HCT116 (cell line): ENCODE data around the gene RSPH6A. TPM values are rescaled to one million over a fixed set of nuclear protein-coding genes. Genes with fewer than 3 reads are reported as not detected.

Source experiments
- ATAC-seq: fragments of 200-7000 bp; cut with Tn5 transposase; 2 replicates; pipeline ENCODE4 v1.9.1; 2020; ENCODE audit warnings: mild to moderate bottlenecking, moderate library complexity
- BruUV-seq: library from RNA; stranded (reverse); fragments of 400-500 nt; replicated peaks from 2 replicates; lab custom pipeline; 2021; lab: Mats Ljungman, UMichigan
- CTCF ChIA-PET: fragments of 300-600 bp; sonication (Branson Sonifier 250); formaldehyde crosslinking; loops from one replicate; lab custom pipeline; 2021; ENCODE audit warnings: antibody characterized with exemption; lab: Charles Lee
- POLR2A ChIA-PET: fragments of 300-600, 350-600 bp; sonication (Branson Sonifier 250); formaldehyde crosslinking; loops from one replicate; lab custom pipeline; 2021; ENCODE audit warnings: antibody characterized with exemption; lab: Charles Lee
- RAD21 ChIA-PET, 2 experiments: fragments of 300-600 bp; sonication (Branson Sonifier 250); formaldehyde crosslinking; loops; one replicate each; lab custom pipeline; 2023; ENCODE audit warnings: low total read pairs in 2 of 2; ENCODE audit not compliant: uncharacterized antibody in 2 of 2, unreplicated experiment in 2 of 2, low non-redundant PET in 1 of 2; lab: Charles Lee
- DNase-seq: peaks from one replicate; pipeline ENCODE4 v3.0.0-alpha.2; 2010; ENCODE audit warnings: low read depth, low spot score
- H2AFZ ChIP-seq: fragments of 200-600 bp; shearing (Covaris generic), sonication (generic); 2 replicates; pipeline ENCODE4 v1.6.1; 2017; ENCODE audit warnings: low read depth, mixed run types, mixed read lengths, antibody characterized with exemption, low read length; ENCODE audit not compliant: poor library complexity, severe bottlenecking
- H3K27ac ChIP-seq: 2 replicates; pipeline ENCODE4 v1.5.1; 2012; ENCODE audit warnings: low read depth, low read length
- H3K27me3 ChIP-seq: fragments of 200-600 bp; sonication (generic); 2 replicates; pipeline ENCODE4 v1.6.1; 2016; ENCODE audit warnings: mixed run types, low read length, mixed read lengths; ENCODE audit not compliant: insufficient read depth
- H3K36me3 ChIP-seq, 2 experiments: fragments of 200-500 bp in 1 of 2; fragments of 200-600 bp in 1 of 2; sonication (Bioruptor generic) in 1 of 2; sonication (generic) in 1 of 2; 2 replicates each; pipeline versions ENCODE4 v1.5.1 to v1.6.1; 2014 to 2016; ENCODE audit warnings: low read length in 2 of 2, inconsistent platforms in 1 of 2, mixed read lengths in 1 of 2, mixed run types in 1 of 2; ENCODE audit not compliant: insufficient read depth in 2 of 2, control insufficient read depth in 1 of 2
- H3K4me1 ChIP-seq, 2 experiments: fragments of 200-600 bp in 1 of 2; sonication (generic) in 1 of 2; 2 replicates each; pipeline versions ENCODE4 v1.5.1 to v1.6.1; 2012 to 2017; ENCODE audit warnings: low read length in 2 of 2, inconsistent platforms in 1 of 2, mild to moderate bottlenecking in 1 of 2, mixed read lengths in 1 of 2, mixed run types in 1 of 2, moderate library complexity in 1 of 2; ENCODE audit not compliant: insufficient read depth in 2 of 2, control insufficient read depth in 1 of 2
- H3K4me2 ChIP-seq: fragments of 200-600 bp; sonication (generic); 2 replicates; pipeline ENCODE4 v1.6.1; 2017; ENCODE audit warnings: mixed run types, low read length, mixed read lengths
- H3K4me3 ChIP-seq, 2 experiments: fragments of 200-600 bp in 1 of 2; sonication (generic) in 1 of 2; replicated peaks in 1 of 2; 2 replicates each; pipeline ENCODE4 v1.5.1; 2011 to 2016; ENCODE audit warnings: low read length in 2 of 2, control low read depth in 1 of 2, low read depth in 1 of 2, mild to moderate bottlenecking in 1 of 2, mixed read lengths in 1 of 2, mixed run types in 1 of 2
- H3K79me2 ChIP-seq: fragments of 200-600 bp; sonication (generic); 2 replicates; pipeline ENCODE4 v1.6.1; 2017; ENCODE audit warnings: mild to moderate bottlenecking, mixed run types, low read length, moderate library complexity, mixed read lengths; ENCODE audit not compliant: insufficient read depth
- H3K9ac ChIP-seq: fragments of 200-600 bp; sonication (generic); 2 replicates; pipeline ENCODE4 v1.6.1; 2016; ENCODE audit warnings: low read length, mixed read lengths
- H3K9me2 ChIP-seq: fragments of 200-600 bp; sonication (generic), shearing (Covaris generic); 2 replicates; pipeline ENCODE4 v1.6.1; 2017; ENCODE audit warnings: mixed run types, mild to moderate bottlenecking, moderate library complexity; ENCODE audit not compliant: insufficient read depth
- H3K9me3 ChIP-seq, 2 experiments: fragments of 200-500 bp in 1 of 2; fragments of 200-600 bp in 1 of 2; sonication (Bioruptor generic) in 1 of 2; sonication (generic) in 1 of 2; 2 replicates each; pipeline ENCODE4 v1.6.1; 2014 to 2017; ENCODE audit warnings: low read length in 2 of 2, mixed read lengths in 2 of 2, inconsistent platforms in 1 of 2, low read depth in 1 of 2, mild to moderate bottlenecking in 1 of 2, mixed run types in 1 of 2, moderate library complexity in 1 of 2; ENCODE audit not compliant: control insufficient read depth in 1 of 2, insufficient read depth in 1 of 2
- H4K20me1 ChIP-seq: fragments of 200-600 bp; sonication (generic), shearing (Covaris generic); 2 replicates; pipeline ENCODE4 v1.6.1; 2017; ENCODE audit warnings: mixed run types, mild to moderate bottlenecking, moderate library complexity; ENCODE audit not compliant: insufficient read depth
- ATF3 ChIP-seq: IDR thresholded peaks from 2 replicates; pipeline ENCODE4 v1.6.1; 2012
- ELF1 ChIP-seq: IDR thresholded peaks from 2 replicates; pipeline ENCODE4 v1.6.1; 2012; ENCODE audit warnings: low read depth, borderline replicate concordance
- JUND ChIP-seq: IDR thresholded peaks from 2 replicates; pipeline ENCODE4 v1.6.1; 2012
- RAD21 ChIP-seq: IDR thresholded peaks from 2 replicates; pipeline ENCODE4 v1.6.1; 2012; ENCODE audit warnings: low read depth, mild to moderate bottlenecking
- REST ChIP-seq: IDR thresholded peaks from 2 replicates; pipeline ENCODE4 v1.6.1; 2012; ENCODE audit warnings: low read depth
- SIN3A ChIP-seq: IDR thresholded peaks from 2 replicates; pipeline ENCODE4 v1.6.1; 2012; ENCODE audit warnings: low read depth
- SRF ChIP-seq: IDR thresholded peaks from 2 replicates; pipeline ENCODE4 v1.6.1; 2012; ENCODE audit warnings: low read depth
- YY1 ChIP-seq: IDR thresholded peaks from 2 replicates; pipeline ENCODE4 v1.6.1; 2011; ENCODE audit warnings: low read length, low read depth, moderate library complexity, mild to moderate bottlenecking; ENCODE audit not compliant: insufficient replicate concordance; ENCODE audit errors: extremely low read depth
- ZFX ChIP-seq: fragments of 450-650 bp; IDR thresholded peaks from 2 replicates; pipeline ENCODE4 v1.6.1; 2017
- intact Hi-C: fragments of 100-400 bp; cut with micrococcal nuclease; formaldehyde crosslinking; loops from 2 replicates; pipeline ENCODE4 v1.10.0; 2022
- total RNA-seq: library from RNA; stranded (reverse); gene quantifications from one replicate; pipeline ENCODE4 v1.2.1, GENCODE V29; 2021; ENCODE audit not compliant: unreplicated experiment
- TF ChIP-seq, protein P1 (sequence below), 3 experiments: fragments of 200-600 bp in 1 of 3; sonication (generic) in 1 of 3; IDR thresholded peaks in 2 of 3; conservative IDR thresholded peaks in 1 of 3; 2 replicates each; pipeline ENCODE4 v1.5.1; 2012 to 2017; ENCODE audit warnings: low read depth in 2 of 3, low read length in 2 of 3, antibody characterized with exemption in 1 of 3, borderline replicate concordance in 1 of 3, control low read depth in 1 of 3, mild to moderate bottlenecking in 1 of 3, mixed read lengths in 1 of 3, mixed run types in 1 of 3, moderate library complexity in 1 of 3; ENCODE audit not compliant: insufficient read depth in 1 of 3

The RSPH6A gene
- total RNA-seq, 1 experiment from 2014 or later: 0.57 TPM

GRCh38 chr19:45815481-45816216 is 541 bp upstream of the RSPH6A start:
- Histone ChIP-seq H3K27ac (no peak overlapping the region), H3K27me3 (no peaks in the 10 kb centered on the region), H3K9me2 (no peaks in the 10 kb centered on the region), H3K4me2 (no peak overlapping the region), H3K36me3 (peaks cover 5 to 8% of the 10 kb centered on the region in 2 experiments; a peak in 3 of 4 replicates), H4K20me1 (no peaks in the 10 kb centered on the region), H2AFZ (no peak overlapping the region), H3K9ac (no peak overlapping the region), H3K9me3 (no peaks in the 10 kb centered on the region), H3K4me1 (peaks cover 3 to 11% of the 10 kb centered on the region in 2 experiments; a peak in 3 of 4 replicates), H3K4me3 (no peak overlapping the region), H3K79me2 (no peaks in the 10 kb centered on the region)
- ChIA-PET POLR2A (no interaction called here), RAD21 (no interaction called here), CTCF (interaction anchor here (1.8 to 3.8 kb wide), 2 partner anchors 10 to 262 kb away, joined by 17 to 21 read pairs; no protein-coding TSS in a partner anchor)
- TF ChIP-seq, protein P1, sequence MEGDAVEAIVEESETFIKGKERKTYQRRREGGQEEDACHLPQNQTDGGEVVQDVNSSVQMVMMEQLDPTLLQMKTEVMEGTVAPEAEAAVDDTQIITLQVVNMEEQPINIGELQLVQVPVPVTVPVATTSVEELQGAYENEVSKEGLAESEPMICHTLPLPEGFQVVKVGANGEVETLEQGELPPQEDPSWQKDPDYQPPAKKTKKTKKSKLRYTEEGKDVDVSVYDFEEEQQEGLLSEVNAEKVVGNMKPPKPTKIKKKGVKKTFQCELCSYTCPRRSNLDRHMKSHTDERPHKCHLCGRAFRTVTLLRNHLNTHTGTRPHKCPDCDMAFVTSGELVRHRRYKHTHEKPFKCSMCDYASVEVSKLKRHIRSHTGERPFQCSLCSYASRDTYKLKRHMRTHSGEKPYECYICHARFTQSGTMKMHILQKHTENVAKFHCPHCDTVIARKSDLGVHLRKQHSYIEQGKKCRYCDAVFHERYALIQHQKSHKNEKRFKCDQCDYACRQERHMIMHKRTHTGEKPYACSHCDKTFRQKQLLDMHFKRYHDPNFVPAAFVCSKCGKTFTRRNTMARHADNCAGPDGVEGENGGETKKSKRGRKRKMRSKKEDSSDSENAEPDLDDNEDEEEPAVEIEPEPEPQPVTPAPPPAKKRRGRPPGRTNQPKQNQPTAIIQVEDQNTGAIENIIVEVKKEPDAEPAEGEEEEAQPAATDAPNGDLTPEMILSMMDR (IDR thresholded peaks at IDR 0.05 in 2 of 3, conservative IDR thresholded peaks at IDR 0.05 in 1 of 3; ENCODE audit: borderline replicate concordance in 1 of 3, insufficient read depth in 1 of 3, low read depth in 2 of 3, low read length in 2 of 3): no peak
- TF ChIP-seq ATF3: no peak
- TF ChIP-seq SIN3A: no peak
- TF ChIP-seq REST: no peak
- TF ChIP-seq YY1: no peak
- TF ChIP-seq ZFX: no peak
- no peak for TF ChIP-seq ELF1
- no peak for TF ChIP-seq RAD21
- no peak for TF ChIP-seq JUND
- TF ChIP-seq SRF: no peak
- BruUV-seq: TSS peak; percentile 38
- no peak for ATAC-seq
- intact Hi-C loops: no loop called here
- no peak for DNase-seq
